Stimulated activated CD8-positive, alpha-beta memory T cell treated with anti-CD3 and anti-CD28 coated beads, Interleukin-15, amount 100 ng/mL, for 1 hour (primary cell): Measurements from ENCODE around the gene BICD1.
"Not testable (repeated sequence)": the region's sequence is repeated elsewhere in the genome, so short reads cannot be mapped to it uniquely, and the experiment has no call there.

Experiments
- DNase-seq: peaks from one replicate; pipeline ENCODE4 v3.0.0-alpha.2; 2020; ENCODE audit warnings: low read depth

The BICD1 gene

DNA sequence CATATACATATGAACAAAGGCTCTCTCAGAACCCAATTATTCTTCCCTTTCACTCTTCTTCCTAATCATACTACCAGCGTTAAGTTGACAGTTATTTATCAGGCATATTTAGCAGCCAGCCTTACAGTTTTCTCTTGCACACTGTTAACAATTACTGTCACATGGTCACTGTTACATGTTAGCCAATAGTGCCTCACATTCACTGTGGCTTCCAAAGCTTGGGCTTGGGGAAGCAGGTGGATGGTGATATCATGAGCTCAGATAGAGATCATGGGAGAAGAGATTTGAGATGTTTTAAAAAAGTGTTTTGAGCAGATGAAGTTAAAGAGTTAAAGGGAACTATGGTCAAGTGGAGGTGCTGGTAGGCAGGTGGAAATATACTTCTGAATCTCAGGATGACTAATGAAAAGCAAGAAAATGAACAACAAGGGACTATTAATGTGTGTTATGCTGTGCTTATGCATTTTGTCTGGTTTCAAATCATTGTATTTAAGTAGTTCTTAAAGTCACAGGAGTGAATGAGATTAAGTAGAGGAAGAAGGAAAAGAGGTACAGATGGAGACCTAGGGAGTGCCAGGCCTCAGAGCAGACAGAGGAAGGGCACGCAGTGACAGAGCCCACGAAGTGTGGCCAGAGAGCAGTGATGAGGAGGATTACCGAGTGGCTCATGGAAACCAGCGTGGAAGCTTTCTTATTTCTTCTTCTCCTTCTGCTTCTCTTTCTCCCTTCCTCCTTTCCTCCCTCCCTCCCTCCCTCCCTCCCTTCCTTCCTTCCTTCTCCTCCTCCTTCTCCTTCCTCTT is 39.6 kb downstream of the BICD1 start:
- no peak for DNase-seq

DNA sequence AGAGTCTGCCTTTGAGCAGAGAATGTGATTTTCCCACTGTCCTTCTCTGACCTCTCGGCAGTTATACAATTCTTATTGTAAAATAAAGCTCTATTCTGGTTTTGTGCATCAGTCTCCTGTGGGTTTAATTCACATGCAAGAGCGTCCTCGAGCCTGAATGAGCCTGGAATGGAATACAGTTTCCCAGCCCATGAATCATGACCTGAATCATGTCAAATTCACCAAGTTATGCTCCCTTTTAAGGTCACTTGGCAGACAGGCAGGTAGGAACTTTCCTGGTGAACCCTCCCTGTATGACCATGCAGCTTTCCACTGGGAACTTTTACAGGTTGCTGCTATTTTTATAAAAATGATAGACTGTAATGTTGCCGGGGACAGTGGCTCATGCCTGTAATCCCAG is 41.7 kb downstream of the BICD1 start:
- no peak for DNase-seq

DNA sequence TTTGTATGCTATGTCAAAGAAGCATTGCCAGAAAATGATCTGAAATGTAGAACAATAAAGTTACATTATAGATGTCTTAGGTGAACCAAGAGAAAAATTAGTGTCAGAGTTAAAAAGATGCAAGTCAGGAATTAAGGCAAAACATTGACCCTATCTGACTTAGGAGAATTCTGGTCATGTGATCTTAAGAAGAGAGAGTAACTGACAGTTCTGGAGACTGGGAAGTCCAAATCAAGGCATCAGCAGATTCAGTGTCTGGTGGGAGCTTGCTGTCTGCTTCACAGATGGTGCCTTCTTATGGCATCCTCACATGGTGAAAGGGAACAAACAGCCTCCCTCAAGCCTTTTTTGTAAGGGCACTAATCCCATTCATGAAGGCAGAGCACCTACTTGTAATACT is 42.8 kb downstream of the BICD1 start:
- no peak for DNase-seq

DNA sequence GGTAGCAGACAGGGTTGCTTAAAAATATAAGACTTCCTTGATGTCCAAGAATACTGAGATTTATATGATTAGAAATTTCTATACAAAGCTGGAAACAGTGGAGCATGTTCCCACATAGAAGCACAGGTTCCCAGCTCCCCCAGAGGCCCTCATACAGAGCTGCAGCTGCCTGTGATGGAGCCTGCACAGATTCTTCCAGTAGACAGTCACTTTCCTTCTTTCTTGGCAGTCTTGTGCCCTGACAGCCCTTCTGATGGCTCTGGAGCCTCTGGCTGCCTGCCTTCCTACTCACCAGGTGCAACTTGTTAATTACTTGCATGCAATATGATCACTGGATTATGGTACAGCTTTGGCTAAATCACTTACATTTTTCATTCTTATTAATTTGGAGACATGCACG is 44.4 kb downstream of the BICD1 start:
- no peak for DNase-seq

DNA sequence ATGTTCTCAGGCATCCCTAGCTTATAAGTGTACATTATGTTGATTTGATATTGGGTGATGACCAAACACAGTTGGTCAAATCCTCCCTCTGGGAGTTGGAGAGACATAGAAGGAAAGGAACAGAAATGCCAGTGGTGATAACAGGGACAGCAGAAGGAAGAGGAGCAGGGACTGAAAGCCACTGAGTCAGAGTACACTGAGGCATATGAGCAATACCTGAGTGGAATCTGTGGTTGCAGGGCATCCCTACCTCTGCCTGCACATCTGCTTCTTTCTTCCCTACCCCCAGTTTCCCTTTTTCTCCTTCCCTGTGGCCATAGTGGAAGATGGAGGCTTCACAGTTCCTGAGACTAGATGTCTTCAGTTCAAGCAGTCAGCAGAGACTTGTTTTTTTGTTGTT is 44.9 kb downstream of the BICD1 start:
- no peak for DNase-seq

DNA sequence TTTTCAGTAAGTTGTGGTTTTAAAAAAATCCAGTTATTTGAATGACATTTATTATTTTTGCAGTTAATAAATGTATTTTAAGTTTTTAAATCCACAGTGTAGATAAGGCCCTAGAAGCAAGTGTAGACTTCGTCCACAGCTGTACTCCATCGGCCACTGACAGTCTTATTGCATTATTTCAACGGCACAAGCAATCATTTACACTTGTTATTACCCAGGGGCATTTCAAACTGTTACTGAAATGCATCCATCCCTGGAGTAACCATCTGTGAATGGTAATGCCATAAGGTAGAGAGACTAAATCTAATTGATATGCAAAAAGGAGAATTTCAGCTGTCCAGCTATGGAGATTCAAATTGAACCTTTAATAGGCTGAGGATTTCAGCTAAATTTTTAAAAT is 48.4 kb downstream of the BICD1 start:
- DNase-seq = no peak

DNA sequence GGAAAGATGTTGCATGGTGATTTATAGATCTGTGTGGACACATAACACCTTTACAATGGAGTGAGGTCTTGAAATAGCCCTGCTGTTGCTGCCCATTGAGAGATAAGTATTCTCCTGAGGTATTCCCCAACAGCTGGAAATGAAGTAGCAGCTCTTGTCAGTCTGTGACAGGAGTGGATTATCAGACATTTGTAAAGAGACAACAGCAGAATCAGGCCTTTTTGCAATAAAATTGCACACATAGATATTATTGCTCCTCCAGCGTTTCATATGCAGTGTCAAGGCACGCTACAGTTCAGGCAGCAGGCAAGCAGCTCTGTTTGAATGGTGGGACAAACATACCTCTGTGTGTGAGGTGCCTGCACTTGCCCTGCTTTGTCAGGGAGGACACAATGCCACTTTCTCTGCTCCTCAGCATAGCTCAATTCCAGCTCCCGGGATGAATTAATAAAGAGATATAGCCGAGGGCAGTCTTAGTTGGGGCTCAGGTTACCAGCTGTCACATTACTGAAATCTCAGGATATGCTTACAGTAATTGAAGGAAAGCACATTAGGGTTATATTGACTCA is 49.4 kb downstream of the BICD1 start:
- no peak for DNase-seq

DNA sequence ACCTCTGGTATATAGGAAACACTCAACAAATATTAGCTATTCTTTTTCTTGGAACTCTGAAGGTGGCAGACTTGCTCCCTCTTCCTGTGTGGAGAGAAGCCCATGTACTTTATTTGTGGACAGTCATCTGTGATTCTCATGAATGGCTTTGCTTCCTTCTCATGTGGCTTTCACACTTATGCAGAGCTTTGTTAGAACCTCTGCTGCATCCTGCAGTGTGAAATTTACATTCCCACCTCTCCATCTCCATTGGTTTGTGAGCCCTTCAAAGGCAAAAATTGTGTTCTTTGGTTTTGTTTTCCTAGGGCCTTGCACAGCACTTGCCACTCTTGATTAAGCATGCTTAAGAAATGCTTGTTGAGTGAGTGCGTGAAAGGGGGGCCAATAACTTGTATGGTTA is 51.9 kb downstream of the BICD1 start:
- DNase-seq = no peak

DNA sequence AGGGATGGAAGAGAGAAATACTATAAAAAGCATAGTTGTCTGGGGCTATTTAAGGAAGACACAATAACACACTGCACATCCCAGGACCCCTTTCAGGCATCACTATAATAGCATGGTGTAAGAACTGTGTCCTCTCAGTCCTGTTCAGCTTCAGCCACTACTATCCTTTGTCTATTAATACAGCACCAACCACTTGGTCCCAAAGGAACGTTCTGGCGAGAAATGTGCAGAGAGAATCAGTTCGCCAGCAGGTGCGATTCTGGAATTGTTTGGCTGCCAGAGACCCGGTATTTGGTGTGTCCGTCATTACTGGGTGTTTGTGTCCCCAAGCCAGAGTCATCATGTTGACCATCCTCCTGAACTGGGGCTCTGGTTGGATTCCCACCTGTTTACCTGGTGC is 52.7 kb downstream of the BICD1 start:
- DNase-seq = no peak

DNA sequence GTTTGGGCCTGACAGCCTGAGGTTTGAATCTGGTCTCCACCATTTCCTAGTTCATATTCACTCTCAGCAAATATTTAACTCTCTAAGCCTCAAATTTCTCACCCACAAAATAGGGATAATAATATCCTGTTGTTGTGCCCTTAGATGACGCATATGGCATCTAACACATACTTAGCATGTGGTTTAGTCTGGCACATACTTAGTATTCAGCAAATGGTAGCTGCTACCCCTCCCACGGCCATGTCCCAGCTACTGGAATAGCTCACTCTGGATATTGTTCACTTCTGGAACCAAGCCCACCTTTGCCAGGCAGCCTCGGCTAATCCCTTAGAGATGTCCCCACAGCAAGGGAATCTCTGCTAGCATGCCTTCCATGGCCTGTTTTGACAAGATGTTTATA is 53.3 kb downstream of the BICD1 start:
- DNase-seq = no peak

DNA sequence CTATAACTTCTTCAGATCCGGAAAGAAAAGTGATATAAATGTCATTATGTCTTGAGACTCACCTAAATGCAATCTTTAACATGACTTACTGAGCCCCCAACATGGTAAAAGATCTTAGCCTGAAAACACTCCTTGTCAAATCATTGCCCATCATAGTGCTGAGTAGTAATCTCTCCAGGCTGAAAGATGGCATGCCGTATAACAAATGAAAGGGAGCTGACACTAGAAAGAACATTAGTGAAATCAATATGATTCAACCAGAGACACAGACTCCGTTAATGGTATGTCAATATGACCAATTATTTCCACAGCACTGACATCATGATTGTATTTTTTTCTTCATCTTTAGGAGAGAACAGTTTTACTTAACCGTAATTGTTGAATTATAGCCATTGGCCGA is 54.4 kb downstream of the BICD1 start:
- no peak for DNase-seq

DNA sequence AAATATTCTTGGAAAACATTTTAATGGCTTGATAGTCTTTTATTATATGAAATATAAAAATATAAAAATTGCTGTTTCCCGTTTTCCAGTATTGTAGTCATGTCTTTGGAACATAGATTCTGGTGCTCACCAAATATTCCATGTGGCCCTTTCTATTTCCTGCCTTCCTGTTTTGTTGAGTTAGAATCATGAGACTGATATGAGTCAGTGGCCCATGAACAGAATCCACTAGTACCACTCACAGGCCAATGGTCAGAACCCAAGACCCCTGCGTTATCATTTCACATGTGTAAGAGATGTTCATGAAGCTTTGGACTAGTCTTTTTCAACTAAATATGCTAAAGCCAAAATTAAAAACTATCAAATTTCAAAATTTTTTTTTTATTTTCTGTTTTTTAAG is 56.9 kb downstream of the BICD1 start:
- DNase-seq = no peak

DNA sequence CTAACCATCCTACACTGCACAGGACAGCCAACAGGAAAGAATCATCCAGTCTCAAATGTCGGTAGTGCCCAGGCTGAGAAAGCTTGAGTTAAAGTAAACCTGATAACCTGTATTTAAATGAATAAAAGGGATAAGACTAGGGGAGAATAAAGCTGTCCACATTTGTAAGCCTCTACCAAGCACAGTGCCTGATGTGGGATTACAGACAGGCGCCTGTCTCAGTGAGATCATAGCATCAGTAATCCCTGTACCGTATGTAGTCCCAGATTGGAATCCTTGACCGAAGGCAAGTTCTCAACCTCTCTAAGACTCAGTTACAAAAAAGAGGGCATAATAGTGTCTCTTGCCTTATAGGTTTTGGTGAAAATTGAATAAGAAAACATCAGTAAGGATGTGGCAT is 59.9 kb downstream of the BICD1 start:
- DNase-seq = no peak

DNA sequence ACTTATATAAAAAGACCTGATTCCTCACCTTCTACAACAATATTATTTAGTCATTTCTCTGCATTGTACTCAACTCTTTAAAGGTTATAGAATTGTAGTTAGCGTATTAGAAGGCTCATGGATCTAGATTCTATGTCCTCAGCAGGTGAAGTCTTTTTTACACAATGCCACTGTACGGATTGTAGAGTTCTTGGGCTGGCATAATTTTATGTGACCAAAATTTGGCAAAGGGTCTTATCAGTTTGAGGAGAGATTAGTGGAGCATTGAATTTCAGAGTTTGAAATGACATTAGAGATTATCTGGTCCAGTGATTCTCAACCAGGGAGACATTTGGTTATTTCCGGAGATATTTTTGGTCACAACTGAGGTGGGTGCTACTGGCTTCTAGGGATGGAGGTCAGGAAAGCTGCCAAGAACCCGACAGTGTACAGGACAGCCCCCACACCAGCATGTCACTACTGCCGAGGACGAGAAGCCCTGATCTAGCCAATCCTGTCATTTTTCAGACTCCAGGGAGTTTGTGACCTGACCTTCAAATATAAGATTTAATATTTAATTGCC is 63.9 kb downstream of the BICD1 start:
- no peak for DNase-seq

DNA sequence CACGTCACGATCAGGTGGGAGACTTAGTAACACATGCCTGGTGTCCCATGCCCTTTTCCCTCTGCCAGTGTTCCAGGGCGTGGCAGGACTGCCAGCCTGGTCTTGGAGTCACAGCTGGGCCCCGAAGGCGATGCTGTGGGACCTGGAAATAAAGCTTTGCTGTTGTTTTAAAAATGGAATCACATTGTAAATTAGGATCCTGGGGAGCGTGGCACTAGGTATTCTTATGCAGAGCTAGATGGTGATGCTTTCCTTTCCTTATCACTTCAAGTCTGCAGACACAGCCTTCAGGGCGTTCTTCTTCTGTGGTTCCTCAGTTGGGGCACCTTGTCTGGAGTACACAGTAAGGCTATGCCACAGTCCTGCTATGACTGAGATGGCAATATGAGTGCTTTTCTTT is 64.6 kb downstream of the BICD1 start:
- DNase-seq = no peak

DNA sequence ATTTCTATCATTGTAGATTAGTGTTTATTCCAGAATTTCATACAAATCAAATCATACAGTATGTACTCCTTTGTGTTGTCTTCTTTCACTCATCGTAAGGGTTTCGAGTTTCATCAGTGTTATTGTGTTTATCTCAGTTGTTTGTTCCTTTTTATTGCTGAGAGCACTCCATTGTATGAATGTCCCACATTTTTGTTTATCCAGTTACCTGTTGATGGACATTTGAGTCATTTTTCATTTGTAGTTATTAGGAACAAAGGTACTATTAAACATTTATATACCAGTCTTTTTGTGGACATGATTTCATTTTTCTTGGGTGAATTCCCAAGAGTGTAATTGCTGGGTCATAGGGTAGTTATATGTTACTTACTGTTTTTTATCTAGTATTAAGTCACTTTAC is 70.0 kb downstream of the BICD1 start:
- no peak for DNase-seq

DNA sequence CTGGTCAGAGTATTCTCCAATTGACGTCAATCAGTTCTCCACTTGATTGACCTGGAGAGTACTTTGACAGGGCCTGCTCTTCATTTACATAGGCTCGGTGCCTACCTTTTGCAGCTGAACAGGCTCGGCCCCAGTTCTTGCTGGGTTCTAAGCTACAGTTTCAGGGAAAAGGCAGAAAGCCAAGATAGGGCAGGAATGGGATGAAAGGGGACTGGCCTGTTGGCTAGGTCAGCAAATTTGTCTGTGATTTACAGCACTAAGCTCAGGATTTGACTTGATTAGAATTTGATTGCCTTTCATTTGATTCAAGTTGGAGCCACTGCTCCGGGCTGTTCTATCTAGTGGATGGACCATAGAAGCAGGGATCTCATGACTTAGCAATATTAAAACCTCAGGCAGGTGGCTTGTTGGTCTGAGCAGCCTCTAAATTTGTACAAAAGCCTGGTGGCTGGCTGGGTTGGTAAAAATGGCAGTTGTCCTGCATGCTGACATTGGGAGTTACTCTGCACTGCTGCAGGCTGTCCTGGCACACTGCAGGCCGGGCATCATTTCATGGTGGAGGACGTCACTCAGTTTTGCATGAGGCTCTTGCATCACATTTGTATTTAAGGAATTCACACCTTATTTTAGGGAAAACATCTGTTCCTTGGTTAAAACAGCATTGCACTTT is 71.8 kb downstream of the BICD1 start:
- DNase-seq = no peak

DNA sequence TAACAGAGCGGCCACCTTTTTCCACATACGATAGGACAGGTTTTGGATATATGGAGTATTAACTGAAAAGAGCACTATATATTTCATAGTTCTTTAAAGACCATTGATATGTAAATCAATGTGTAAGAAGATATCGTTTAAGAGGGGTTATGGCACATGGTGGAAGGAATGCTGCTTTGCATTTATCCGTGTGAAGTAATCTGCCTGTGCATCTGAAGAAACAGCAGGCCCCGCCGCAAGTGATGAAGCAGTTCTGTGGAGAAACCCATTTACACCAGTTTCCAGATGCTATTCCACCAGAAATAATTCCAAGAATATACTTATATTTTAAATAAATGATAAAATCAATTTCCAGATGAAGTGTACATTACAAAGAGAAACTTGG is 72.4 kb downstream of the BICD1 start:
- DNase-seq = no peak

DNA sequence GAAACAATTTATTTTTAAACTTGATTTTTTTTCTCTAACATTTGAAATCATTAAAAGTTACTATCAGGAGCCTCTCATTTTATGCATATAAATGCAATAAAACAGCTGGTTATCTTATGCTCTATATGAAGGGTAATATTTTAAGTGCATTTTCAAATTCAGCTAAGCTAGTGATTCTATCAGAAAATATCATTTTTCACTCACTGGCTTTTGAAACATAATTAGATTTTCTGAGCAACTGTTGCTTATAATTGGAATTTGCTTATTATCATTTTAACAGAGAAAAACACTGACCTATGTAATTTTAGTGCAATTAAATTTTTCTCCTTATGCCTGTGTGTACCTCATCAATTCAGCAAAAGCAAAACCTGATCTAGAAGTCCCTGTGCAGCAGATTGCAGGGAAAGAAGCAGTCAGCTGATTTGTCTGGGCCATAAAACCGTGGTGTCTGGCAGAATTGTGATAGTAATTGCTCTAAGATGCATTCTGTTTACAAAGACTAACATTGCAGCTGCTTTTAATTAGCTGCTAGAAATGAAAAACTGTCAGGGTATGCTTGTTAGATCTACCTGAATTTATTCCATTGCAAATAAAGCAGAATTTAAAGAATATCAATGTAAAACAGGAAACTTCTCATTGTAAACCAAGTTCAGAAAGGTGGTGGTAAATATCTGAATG is 75.0 kb downstream of the BICD1 start:
- DNase-seq = no peak

DNA sequence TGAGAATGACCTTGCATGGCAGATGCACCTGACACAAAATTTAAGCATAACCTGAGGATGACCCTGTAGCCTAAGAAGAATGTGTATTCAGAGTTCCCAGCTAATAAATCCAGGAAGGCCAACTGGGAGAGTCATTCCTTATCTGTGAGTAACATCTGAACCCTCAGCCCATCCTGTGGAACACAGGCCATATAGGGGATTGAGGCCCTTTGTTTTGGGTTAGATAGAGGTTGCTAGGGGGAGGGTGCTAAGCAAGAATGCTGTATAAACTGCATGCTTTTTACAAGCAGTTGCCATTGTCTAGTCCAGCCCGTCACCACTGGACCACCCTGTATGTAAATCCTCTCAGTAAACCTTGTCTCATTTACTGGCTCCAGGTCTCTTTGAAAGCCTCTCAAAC is 77.0 kb downstream of the BICD1 start:
- DNase-seq = no peak

DNA sequence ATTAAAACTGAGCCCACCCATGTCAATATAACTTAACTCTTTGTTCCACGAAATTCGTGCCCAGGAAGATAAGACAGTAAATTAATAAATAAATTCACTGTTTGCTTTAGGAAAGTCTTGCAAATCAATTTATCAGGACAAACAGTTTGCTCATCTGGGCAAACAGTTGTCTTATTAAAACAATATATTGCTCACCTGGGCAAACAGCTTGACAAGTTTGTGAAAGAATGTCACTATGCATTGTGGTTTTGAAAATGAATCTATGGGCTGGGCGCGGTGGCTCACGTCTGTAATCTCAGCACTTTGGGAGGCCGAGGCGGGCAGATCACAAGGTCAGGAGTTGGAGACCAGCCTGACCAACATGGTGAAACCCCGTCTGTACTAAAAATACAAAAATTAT is 80.5 kb downstream of the BICD1 start:
- not testable (repeated sequence) for DNase-seq

DNA sequence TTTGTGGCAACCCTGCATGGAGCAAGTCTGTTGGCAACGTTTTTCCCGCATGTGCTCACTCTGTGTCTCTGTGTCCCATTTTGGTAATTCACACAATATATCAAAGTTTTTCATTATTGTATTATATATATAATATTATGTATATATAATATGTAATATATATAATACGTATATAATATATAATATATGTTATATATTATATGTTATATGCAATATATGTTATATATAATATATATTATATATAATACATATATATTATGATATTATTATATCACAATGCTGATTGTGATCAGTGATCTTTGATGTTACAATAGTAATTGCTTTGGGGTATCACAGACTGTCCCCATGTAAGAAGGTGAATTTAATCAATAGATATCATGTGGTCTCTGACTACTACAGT is 84.8 kb downstream of the BICD1 start:
- no peak for DNase-seq
